ENCODE data around the gene HMG20A. TPM values are rescaled to one million over a fixed set of nuclear protein-coding genes. Genes with fewer than 3 reads are reported as not detected.

HMG20A gene
- polyA plus RNA-seq, 3 donors = 11.6 to 26.4 (median 17.7) TPM

GRCh38 chr15:77525400-77525811 is 104.7 kb downstream of the HMG20A start:
- H3K9me3 Mint-ChIP-seq = peaks cover 0 to 1% (median 0%) of the 10 kb centered on the region in 7 donors
- no peak overlapping the region for H3K27ac Mint-ChIP-seq
- Histone ChIP-seq H3K36me3 (replicated peaks in 1 of 2; ENCODE audit: control insufficient read depth in 1 of 2, insufficient read depth in 2 of 2, low read length in 2 of 2) (no peaks in the 10 kb centered on the region), H3K79me2 (ENCODE audit: insufficient read depth, low read length) (no peaks in the 10 kb centered on the region), H3K9ac (ENCODE audit: insufficient read depth, low read length, poor library complexity, severe bottlenecking) (no peak overlapping the region), H4K20me1 (ENCODE audit: insufficient read depth, low read length) (no peaks in the 10 kb centered on the region), H3K9me3 (replicated peaks in 1 of 2; ENCODE audit: control insufficient read depth in 1 of 2, insufficient read depth in 1 of 2, low read length in 2 of 2) (no peaks in the 10 kb centered on the region), H3K27me3 (ENCODE audit: control insufficient read depth in 2 of 2, insufficient read depth in 2 of 2, low read length in 2 of 2) (no peaks in the 10 kb centered on the region), H3K4me2 (replicated peaks; ENCODE audit: extremely low read depth, low read length, poor library complexity, severe bottlenecking) (no peak overlapping the region), H2AFZ (ENCODE audit: insufficient read depth, low read depth, low read length, poor library complexity, severe bottlenecking) (no peak overlapping the region), H3K4me3 (replicated peaks in 1 of 3; ENCODE audit: low read depth in 2 of 3, low read length in 3 of 3) (no peak overlapping the region), H3K27ac (ENCODE audit: low read depth in 1 of 2, low read length in 2 of 2) (no peak overlapping the region), H3K4me1 (ENCODE audit: control insufficient read depth in 1 of 2, insufficient read depth in 2 of 2, low read length in 2 of 2) (no peaks in the 10 kb centered on the region)
- intact Hi-C loops (cut with micrococcal nuclease) = no loop called here
- H3K36me3 Mint-ChIP-seq = no peaks in the 10 kb centered on the region
- H3K4me3 Mint-ChIP-seq = no peak overlapping the region
- H3K27me3 Mint-ChIP-seq (ENCODE audit: low read depth in 3 of 3) = peaks cover 6 to 20% (median 15%) of the 10 kb centered on the region in 3 donors
- H3K4me1 Mint-ChIP-seq = no peaks in the 10 kb centered on the region
- no peak for TF ChIP-seq CTCF (IDR thresholded peaks at IDR 0.05)
- 84% methylated on average over 6 of the region's 6 CpGs for WGBS (ENCODE audit: insufficient coverage)
- DNase-seq = no peak

GRCh38 chr15:77525907-77526594 is 105.4 kb downstream of the HMG20A start:
- H3K27me3 Mint-ChIP-seq (ENCODE audit: low read depth in 3 of 3) = peaks cover 6 to 22% (median 15%) of the 10 kb centered on the region in 3 donors
- H3K4me1 Mint-ChIP-seq = no peaks in the 10 kb centered on the region
- Histone ChIP-seq H3K9me3 (replicated peaks in 1 of 2; ENCODE audit: control insufficient read depth in 1 of 2, insufficient read depth in 1 of 2, low read length in 2 of 2) (no peaks in the 10 kb centered on the region), H3K27me3 (ENCODE audit: control insufficient read depth in 2 of 2, insufficient read depth in 2 of 2, low read length in 2 of 2) (no peaks in the 10 kb centered on the region), H3K4me3 (replicated peaks in 1 of 3; ENCODE audit: low read depth in 2 of 3, low read length in 3 of 3) (no peak overlapping the region), H3K79me2 (ENCODE audit: insufficient read depth, low read length) (no peaks in the 10 kb centered on the region), H3K4me2 (replicated peaks; ENCODE audit: extremely low read depth, low read length, poor library complexity, severe bottlenecking) (no peak overlapping the region), H2AFZ (ENCODE audit: insufficient read depth, low read depth, low read length, poor library complexity, severe bottlenecking) (no peak overlapping the region), H3K4me1 (ENCODE audit: control insufficient read depth in 1 of 2, insufficient read depth in 2 of 2, low read length in 2 of 2) (no peaks in the 10 kb centered on the region), H3K27ac (ENCODE audit: low read depth in 1 of 2, low read length in 2 of 2) (no peak overlapping the region), H4K20me1 (ENCODE audit: insufficient read depth, low read length) (no peaks in the 10 kb centered on the region), H3K9ac (ENCODE audit: insufficient read depth, low read length, poor library complexity, severe bottlenecking) (no peak overlapping the region), H3K36me3 (replicated peaks in 1 of 2; ENCODE audit: control insufficient read depth in 1 of 2, insufficient read depth in 2 of 2, low read length in 2 of 2) (no peaks in the 10 kb centered on the region)
- DNase-seq = no peak
- H3K9me3 Mint-ChIP-seq = peaks cover 0 to 1% (median 0%) of the 10 kb centered on the region in 7 donors
- TF ChIP-seq CTCF (IDR thresholded peaks at IDR 0.05) = no peak
- WGBS (ENCODE audit: insufficient coverage) = 98% methylated on average over 6 of the region's 11 CpGs
- H3K27ac Mint-ChIP-seq = no peak overlapping the region
- no peaks in the 10 kb centered on the region for H3K36me3 Mint-ChIP-seq
- no peak overlapping the region for H3K4me3 Mint-ChIP-seq
- intact Hi-C loops (cut with micrococcal nuclease) = no loop called here

Data from CD14-positive monocyte (primary cell).